HG03064 (cell line): Measurements from ENCODE around the gene ACHE.

Experiments
- ATAC-seq: cut with Tn5 transposase; IDR thresholded peaks from one replicate; pipeline ENCODE4 v1.9.1; 2021; ENCODE audit warnings: low read depth; ENCODE audit not compliant: unreplicated experiment

Gene ACHE

GRCh38 chr7:100897772-100898454 lies 2.2 kb upstream of the ACHE start:
- ATAC-seq, result no peak

- no peak for ATAC-seq
Measured at GRCh38 chr7:100896732-100897608, 1.3 kb upstream of the ACHE start.

- no peak for ATAC-seq
Measured at GRCh38 chr7:100895956-100896731, 456 bp upstream of the ACHE start.

- no peak for ATAC-seq
Measured at GRCh38 chr7:100894860-100895700, 608 bp downstream of the ACHE start.

GRCh38 chr7:100893910-100894721 lies 1.6 kb downstream of the ACHE start:
- no peak for ATAC-seq

- no peak for ATAC-seq
Measured at GRCh38 chr7:100893318-100893895, 2.3 kb downstream of the ACHE start.

GRCh38 chr7:100892364-100893317 lies 3.0 kb downstream of the ACHE start:
- no peak for ATAC-seq

GRCh38 chr7:100891568-100892247 lies 4.0 kb downstream of the ACHE start:
- no peak for ATAC-seq

GRCh38 chr7:100890653-100891567 lies 4.8 kb downstream of the ACHE start:
- no peak for ATAC-seq

- peak; percentile 22 for ATAC-seq
Measured at GRCh38 chr7:100888988-100889750, 6.5 kb downstream of the ACHE start, which contains the start of gene UFSP1. UFSP1 (minus strand) TSS chr7:100889715; CDS start chr7:100889271, 444 bp downstream.

GRCh38 chr7:100888291-100888987 lies 7.2 kb downstream of the ACHE start:
- no peak for ATAC-seq

- no peak for ATAC-seq
Measured at GRCh38 chr7:100887516-100888290, 8.0 kb downstream of the ACHE start.

GRCh38 chr7:100886936-100887515 lies 8.7 kb downstream of the ACHE start:
- no peak for ATAC-seq
